ENCODE data around the gene ADAMTSL4.

DNA sequence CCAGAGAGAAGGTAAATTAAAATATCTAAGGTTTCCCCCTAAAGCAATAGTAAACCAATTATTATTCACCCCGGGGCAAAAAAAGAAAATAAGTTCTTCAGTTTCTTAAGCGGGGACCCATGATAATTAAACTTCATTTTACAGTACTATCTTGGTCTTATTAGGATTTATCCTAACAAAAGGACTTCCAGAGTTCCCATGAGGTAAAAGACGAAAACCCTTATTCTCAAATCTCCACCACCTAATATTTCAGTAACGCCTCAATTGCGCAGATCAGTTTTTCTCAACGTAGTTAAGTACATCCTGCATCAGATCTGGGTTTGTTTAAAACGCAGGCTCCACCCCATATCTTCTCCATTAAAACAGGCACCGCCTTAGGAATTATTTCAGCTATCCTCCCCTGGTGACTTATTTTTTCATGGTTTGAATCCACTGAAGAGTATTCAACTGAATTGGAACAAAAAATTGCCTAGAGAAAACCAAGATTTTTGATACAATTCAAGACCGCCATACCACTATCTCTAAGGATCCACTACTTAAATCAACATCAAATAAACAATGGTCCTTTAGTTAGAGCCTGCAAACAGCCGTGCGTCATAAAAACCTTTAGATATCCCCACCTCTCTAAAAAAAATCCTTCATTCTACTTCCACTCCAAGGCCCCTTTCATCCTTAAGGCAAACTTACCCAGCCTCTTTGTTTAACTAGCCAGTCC is 28.5 kb downstream of the ADAMTSL4 start:
- TF ChIP-seq EP300 (IDR thresholded peaks at IDR 0.05), result no peak
- TF ChIP-seq, protein P1, sequence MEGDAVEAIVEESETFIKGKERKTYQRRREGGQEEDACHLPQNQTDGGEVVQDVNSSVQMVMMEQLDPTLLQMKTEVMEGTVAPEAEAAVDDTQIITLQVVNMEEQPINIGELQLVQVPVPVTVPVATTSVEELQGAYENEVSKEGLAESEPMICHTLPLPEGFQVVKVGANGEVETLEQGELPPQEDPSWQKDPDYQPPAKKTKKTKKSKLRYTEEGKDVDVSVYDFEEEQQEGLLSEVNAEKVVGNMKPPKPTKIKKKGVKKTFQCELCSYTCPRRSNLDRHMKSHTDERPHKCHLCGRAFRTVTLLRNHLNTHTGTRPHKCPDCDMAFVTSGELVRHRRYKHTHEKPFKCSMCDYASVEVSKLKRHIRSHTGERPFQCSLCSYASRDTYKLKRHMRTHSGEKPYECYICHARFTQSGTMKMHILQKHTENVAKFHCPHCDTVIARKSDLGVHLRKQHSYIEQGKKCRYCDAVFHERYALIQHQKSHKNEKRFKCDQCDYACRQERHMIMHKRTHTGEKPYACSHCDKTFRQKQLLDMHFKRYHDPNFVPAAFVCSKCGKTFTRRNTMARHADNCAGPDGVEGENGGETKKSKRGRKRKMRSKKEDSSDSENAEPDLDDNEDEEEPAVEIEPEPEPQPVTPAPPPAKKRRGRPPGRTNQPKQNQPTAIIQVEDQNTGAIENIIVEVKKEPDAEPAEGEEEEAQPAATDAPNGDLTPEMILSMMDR (IDR thresholded peaks at IDR 0.05), result no peak
